DMS114 treated with DMSO at 0.1 percent for 48 hours (cell line): ENCODE results near the gene UBA7.
"Not testable (repeated sequence)": the region's sequence is repeated elsewhere in the genome, so short reads cannot be mapped to it uniquely, and the experiment has no call there.

Experiments
- DNase-seq: peaks from one replicate; lab custom pipeline; 2025; ENCODE audit not compliant: unreplicated experiment; lab: John Stamatoyannopoulos, UW

Gene UBA7, protein sequence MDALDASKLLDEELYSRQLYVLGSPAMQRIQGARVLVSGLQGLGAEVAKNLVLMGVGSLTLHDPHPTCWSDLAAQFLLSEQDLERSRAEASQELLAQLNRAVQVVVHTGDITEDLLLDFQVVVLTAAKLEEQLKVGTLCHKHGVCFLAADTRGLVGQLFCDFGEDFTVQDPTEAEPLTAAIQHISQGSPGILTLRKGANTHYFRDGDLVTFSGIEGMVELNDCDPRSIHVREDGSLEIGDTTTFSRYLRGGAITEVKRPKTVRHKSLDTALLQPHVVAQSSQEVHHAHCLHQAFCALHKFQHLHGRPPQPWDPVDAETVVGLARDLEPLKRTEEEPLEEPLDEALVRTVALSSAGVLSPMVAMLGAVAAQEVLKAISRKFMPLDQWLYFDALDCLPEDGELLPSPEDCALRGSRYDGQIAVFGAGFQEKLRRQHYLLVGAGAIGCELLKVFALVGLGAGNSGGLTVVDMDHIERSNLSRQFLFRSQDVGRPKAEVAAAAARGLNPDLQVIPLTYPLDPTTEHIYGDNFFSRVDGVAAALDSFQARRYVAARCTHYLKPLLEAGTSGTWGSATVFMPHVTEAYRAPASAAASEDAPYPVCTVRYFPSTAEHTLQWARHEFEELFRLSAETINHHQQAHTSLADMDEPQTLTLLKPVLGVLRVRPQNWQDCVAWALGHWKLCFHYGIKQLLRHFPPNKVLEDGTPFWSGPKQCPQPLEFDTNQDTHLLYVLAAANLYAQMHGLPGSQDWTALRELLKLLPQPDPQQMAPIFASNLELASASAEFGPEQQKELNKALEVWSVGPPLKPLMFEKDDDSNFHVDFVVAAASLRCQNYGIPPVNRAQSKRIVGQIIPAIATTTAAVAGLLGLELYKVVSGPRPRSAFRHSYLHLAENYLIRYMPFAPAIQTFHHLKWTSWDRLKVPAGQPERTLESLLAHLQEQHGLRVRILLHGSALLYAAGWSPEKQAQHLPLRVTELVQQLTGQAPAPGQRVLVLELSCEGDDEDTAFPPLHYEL

DNA sequence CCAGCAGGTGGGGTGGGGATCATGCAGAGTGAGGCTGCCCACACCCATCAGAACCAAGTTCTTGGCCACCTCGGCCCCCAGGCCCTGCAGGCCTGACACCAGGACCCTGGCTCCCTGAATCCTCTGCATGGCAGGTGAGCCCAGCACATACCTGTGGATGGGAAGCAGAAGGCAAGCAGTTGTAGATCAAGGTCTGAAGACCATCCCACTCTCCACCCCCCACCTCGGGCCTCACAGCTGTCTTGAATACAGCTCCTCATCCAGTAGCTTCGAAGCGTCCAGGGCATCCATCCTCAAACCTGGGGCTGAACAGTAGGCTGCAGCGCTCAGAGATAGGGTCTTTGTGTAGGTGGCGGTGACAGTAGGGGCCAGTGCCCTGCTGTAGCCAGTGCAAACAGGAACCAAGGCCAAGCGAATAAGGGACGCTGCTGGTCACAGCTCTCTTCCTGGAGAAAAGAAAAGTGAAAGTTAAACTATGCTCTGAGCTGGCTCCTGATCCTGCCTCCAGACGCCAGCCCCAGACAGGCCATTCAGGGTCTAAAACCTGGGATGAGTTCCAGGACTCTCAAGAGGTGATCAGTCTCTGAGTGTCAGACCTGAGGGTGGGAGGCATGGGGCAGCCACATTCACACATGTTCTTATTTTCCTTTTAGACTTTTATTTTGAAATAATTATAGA lies at the start of gene UBA7:
TSS of gene UBA7 (minus strand) at position 457 of the 678 bp plus-strand sequence. CDS start at position 291, 166 bp downstream.
- no peak for DNase-seq

DNA sequence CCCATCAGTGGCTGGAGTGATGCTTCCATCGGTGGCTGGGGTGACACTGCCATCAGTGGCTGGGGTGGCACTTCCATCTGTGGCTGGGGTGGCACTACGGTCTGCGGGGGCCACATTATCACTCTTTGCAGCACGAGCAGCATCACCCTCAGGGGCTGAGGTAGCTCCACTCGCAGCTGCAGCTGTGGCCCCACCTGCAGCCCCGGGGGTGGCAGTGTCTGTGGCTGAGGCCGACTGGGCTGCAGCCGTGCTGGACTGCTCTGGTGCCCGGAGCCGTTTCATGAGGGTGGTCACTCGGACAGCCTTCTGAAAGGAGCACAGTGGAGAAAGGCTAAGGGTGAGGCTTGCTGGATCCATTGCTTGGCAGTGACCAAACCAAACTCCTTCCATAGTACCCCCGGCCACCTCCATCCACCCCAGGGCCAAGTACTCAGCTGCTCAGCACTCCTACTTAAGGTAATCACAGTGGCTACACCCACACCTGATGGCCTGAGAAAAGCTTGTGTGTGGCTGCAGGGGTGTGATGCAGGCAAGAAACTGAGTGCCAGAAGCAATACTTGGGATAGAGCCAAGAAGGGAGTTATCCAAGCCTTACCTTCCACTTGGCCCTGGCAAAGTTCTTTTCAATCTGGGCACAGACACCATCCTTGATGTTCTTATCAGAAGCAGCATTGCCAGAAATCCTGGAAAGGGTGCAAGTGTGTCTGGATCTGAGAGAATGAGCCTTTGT lies 46.0 kb upstream of the UBA7 start:
- DNase-seq, result no peak

GRCh38 chr3:49856181-49857005 lies 42.6 kb upstream of the UBA7 start, which contains the start of gene TRAIP:
TSS of gene TRAIP (minus strand) at chr3:49856564. CDS start at chr3:49856453, 111 bp downstream.
- DNase-seq, result peak; percentile 83

GRCh38 chr3:49855662-49856061 lies 41.9 kb upstream of the UBA7 start:
- DNase-seq, result no peak

DNA sequence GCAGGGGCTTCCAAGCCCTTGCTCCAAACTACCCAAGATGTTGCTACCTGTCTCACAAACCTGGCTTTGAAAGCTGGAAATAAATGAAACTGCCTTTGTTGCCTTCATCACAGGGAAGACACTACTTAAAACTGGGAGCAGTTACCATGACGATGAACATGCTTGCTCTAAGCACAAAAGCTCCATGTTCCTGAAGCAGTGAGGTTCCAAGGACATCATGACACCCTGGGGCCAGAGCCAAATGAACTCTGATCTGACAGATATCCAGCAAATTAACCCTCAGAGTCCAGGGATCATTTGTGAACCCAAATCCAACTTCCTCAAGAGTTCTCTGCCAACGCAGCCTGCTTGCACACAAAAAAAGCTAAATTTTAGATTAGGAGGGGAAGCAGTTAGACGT lies 31.9 kb upstream of the UBA7 start:
- DNase-seq, result no peak

DNA sequence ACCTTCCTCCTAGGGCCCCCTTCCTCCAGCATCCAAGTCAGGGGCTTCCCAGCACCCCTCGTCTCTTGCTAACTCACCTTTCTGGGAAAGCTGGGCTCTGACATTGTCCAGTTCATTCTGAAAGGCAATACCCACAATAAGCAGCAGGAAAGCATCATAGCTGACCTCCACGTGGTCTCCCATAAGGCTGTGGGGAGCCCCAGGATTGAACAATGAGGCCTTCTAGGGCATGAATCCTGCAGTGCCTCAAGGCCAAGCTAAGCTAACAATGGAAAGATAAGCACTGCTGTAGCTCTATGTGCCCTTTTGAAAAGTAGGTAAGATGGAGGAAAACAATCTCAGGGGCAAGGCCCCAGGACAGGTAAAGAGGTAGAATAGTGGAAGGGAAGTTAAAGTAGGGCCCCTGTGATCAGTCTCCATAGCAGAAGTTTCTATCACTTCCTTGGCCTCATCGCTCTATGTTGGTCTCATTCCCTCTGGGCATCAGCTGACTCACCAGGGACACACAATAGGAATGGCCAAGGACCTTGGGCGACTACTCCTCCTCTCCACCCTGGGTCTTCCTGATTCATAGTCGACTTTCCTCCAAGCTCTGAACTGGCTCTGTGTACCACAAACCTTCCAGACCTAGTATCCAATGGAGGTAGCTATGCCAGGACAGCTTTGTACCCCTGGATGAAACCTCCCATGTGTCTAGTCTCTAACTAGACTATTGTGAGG lies 30.9 kb upstream of the UBA7 start:
- no peak for DNase-seq

DNA sequence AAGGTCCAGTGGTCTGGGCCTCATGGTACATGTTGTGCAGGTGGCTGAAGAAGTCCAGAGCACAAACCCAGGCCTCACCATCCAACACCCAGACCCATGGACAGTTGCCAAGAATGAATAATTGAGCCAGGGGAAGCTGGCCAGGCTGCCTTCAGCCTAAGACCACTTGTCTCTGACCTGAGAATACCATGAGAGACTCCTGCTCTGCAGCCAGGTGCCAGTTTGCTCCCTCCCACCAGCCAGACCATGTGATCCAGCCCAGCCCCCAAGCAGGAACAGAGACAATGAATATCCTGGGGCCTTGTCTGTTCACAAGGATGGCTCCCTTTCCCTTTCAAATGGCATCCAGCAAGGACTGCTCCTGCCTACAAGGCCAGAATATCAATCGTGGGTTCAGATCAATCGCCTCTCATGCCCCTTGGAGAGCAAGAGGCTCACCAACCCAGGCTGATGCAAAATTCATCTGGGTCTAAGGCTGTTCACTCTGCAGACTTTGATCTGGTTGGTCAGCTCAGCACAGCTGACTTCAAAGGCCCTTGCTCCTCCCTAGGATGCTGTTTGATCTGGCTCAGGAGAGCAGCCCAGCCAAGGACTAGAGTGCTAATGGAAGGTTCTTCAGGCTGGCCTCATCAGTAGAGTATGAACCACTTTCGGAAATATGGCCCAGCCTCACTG lies 29.2 kb upstream of the UBA7 start:
- no peak for DNase-seq

DNA sequence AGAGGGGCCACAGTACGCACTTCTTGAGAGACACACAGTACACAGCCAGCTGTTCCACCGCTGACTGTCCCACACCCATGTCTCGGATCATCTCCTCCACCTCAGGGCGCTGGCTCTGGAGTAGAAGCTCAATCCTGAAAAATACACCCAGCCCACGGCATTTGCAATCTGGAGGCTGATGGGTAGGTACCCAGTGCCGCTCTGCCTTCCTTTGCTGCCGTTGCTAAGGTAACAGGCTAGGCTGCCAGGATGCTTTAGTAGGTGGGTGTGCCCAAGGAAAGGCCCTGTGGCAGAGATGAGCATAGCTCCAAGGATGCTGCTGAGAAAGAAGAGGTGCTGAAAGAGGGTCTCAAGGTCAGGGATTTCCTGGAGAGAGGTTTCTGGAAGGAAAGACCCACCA lies 28.1 kb upstream of the UBA7 start:
- DNase-seq, result no peak

DNA sequence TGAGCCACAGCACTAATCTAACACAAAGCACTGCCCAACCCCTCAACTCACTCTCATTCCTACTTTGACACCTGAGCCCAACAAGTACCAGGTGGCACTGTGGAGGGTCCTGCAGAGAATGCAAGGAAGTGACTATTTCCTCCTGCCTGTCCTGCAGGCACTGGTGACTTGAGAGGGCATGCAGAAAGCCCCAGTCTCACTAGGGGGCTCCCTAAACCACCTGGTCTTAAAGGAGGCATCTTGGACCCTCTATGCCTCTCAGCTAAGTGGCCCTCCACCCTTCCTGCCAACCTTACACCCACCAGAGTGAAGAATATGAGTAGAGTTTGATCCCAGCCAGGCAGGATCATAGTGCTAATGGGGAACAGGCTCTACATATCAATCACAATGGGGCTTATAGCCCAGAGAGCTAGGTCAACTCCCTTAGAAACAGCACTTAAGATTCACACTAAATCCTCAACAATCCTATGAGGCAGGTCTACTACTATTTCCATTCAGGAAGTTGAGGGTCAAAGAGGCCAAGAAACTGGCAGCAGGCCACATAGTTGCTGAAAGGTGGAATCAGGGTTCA lies 27.5 kb upstream of the UBA7 start:
- DNase-seq, result no peak

DNA sequence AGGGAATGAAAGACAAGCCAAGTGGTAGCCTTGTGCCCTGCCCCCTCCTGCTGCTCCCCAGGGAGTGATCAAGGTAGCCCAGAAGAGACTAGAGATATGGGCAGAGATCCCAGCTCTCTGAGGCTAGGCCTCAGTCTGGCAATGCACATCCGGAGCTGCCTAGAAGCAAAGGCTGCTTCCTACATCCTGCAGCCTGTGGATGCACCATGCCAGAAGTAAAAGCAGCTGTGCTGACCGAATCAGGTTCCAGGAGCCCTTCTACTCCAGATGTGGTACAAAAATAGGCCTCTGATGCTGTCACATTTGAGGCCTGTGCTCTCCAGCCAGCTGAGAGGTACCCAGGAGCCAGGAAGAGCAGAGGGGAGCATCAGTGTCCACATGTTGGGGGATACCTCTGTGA lies 26.6 kb upstream of the UBA7 start:
- no peak for DNase-seq

DNA sequence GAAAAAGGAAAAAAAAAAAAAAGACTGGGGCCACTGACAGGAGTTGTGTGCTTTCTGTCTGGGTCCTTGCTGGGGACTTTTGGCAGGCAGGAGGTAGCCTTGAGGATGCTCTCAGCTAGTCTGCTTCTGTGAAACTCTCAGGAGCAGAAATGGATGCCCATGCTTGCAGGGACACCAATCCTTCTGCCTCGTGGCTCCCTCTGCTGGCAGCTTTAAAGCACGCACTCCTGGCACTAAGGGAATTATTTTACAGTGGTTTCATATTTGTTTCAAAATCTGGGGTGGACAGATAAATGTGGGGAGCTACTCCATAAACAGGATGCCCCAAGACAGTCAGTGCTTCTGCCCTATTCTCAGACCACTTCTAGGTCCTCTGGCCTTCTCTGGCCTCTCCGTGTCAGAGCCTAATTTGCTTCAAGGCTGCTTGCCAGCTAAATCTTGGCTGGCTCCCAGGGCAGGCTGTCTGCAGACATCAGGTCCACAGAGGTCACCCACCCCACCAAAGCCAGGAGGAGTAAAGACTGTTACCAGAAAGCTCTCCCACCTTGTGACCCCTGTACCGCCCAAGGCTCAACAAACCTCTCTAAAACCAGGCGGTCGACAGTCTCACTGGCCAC lies 25.5 kb upstream of the UBA7 start:
- peak; percentile 49 for DNase-seq

GRCh38 chr3:49831341-49831740 lies 17.6 kb upstream of the UBA7 start:
- no peak for DNase-seq

- DNase-seq, result no peak
Measured at GRCh38 chr3:49826016-49826415, 12.3 kb upstream of the UBA7 start.

- DNase-seq, result not testable (repeated sequence)
Measured at GRCh38 chr3:49823131-49823530, 9.4 kb upstream of the UBA7 start.

DNA sequence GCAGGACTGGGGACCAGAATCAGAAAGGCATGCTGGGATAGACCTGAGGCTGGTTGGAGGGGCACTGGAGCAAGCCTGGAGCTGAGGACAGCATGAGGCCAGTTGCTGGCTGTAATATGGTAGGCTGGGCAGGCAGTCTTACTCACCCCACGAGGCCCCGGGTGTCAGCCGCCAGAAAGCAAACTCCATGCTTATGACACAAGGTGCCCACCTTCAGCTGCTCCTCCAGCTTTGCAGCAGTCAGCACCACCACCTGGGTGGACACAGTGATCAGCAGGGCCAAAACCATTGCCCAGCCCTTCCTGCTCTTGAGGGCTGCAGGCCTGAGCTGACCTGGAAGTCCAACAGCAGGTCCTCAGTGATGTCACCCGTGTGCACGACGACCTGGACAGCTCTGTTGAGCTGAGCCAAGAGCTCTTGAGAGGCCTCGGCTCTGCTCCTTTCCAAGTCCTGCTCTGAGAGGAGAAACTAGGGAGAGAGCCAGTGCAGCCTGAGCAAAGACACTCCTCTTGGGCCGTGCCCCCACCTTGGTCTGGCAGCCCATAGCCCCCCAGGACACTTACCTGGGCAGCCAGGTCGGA lies 747 bp downstream of the UBA7 start:
- DNase-seq, result no peak

GRCh38 chr3:49807431-49808114 lies 6.2 kb downstream of the UBA7 start:
- DNase-seq, result no peak

DNA sequence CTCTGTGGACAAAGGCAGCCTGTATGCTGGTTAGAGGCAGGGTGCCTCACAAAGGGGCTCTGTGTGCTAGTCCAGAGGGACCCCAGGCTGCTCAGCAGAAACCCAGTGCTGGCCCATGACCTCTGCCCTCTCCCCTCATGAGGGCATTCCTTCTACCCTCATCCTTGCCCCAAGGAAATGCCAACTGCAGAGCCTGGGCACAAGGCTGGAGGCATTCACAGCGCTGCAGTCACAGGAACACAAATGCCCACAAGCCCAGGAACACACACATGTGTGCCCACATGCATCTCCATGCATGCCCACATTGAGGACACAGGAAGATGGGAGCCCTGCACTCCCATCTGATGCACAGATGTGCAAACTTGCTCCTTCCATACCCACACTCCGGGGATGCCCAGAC lies 6.9 kb downstream of the UBA7 start:
- DNase-seq, result no peak
